Right lobe of liver (tissue), 4 donors: Measurements from ENCODE around the gene YDJC.

ENCODE experiments used
- POLR2A ChIP-seq: fragments of 450-650 bp; IDR thresholded peaks from one replicate; pipeline ENCODE4 v1.6.1; 2017; ENCODE audit warnings: antibody characterized with exemption, mild to moderate bottlenecking
- TF ChIP-seq, protein P1 (sequence below), 4 donors: fragments of 200-600 bp in 3 of 4; fragments of 450-650 bp in 1 of 4; IDR thresholded peaks; one replicate each; pipeline versions ENCODE4 v1.5.1 to v1.8.0; 2016 to 2022; ENCODE audit warnings: antibody characterized with exemption in 4 of 4, mild to moderate bottlenecking in 2 of 4
- donor health status: DM: no; HTN: no; CAD: no.
- donor health status: DM: no; HTN: no; CAD: no.
- donor health status: DM: no; HTN: yes; CAD: no.

DNA sequence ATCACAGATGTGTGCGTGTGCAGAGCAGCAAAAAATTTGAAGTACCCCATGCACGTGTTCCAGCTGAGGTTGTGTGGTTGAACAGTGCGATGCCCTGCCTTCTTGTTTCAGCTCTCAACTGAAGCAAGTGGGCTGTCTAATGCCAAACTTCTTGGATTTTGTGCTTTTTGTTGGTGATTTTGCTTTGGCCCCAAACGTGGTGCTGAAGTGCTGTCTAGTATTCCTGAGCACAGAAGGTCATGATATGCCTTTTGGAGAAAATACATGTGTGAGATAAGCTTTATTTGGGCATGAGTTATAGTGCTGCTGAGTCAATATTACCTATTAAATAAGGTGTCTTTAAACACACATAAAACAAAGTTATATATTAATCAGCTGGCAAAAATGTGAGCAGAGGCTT, 14.1 kb downstream of the YDJC start:
- TF ChIP-seq, protein P1, sequence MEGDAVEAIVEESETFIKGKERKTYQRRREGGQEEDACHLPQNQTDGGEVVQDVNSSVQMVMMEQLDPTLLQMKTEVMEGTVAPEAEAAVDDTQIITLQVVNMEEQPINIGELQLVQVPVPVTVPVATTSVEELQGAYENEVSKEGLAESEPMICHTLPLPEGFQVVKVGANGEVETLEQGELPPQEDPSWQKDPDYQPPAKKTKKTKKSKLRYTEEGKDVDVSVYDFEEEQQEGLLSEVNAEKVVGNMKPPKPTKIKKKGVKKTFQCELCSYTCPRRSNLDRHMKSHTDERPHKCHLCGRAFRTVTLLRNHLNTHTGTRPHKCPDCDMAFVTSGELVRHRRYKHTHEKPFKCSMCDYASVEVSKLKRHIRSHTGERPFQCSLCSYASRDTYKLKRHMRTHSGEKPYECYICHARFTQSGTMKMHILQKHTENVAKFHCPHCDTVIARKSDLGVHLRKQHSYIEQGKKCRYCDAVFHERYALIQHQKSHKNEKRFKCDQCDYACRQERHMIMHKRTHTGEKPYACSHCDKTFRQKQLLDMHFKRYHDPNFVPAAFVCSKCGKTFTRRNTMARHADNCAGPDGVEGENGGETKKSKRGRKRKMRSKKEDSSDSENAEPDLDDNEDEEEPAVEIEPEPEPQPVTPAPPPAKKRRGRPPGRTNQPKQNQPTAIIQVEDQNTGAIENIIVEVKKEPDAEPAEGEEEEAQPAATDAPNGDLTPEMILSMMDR (IDR thresholded peaks at IDR 0.05) = no peak
- no peak for TF ChIP-seq POLR2A
